Bronchus fibroblast of lung (primary cell): ENCODE data around the gene EMX1. TPM values are rescaled to one million over a fixed set of nuclear protein-coding genes. Genes with fewer than 3 reads are reported as not detected.

Experiments
- total RNA-seq: library from RNA; depleted of rRNA; stranded (reverse); fragments of >200 nt; gene quantifications from 2 replicates; pipeline ENCODE4 v1.2.3, GENCODE V29; 2015

The EMX1 gene
- total RNA-seq = not detected in 2 replicates

GRCh38 chr2:72917138-72917876 lies at the start of gene EMX1:
TSS of gene EMX1 (plus strand) at chr2:72917519. CDS start at chr2:72917853, 334 bp downstream.

GRCh38 chr2:72887032-72887739 lies 30.1 kb upstream of the EMX1 start, which contains the start of gene SPR:
TSS of gene SPR (plus strand) at chr2:72887408. CDS start at chr2:72887433, 25 bp downstream.

Other genes starting within 250 kb of the EMX1 start
- 8.8 and 11.8 TPM in 2 replicates for gene EXOC6B, start 91.5 kb upstream of the EMX1 start, total RNA-seq
- 11.0 and 12.8 TPM in 2 replicates for gene SPR, start 30.1 kb upstream of the EMX1 start, total RNA-seq
- 6.9 and 8.5 TPM in 2 replicates for gene SFXN5, start 154.2 kb downstream of the EMX1 start, total RNA-seq
- 22.7 and 23.9 TPM in 2 replicates for gene RAB11FIP5, start 195.4 kb downstream of the EMX1 start, total RNA-seq